Activated CD4-positive, alpha-beta T cell treated with anti-CD3 and anti-CD28 coated beads for 4 hours (primary cell): Measurements from ENCODE around the gene LAT.
"Not testable (repeated sequence)": the region's sequence is repeated elsewhere in the genome, so short reads cannot be mapped to it uniquely, and the experiment has no call there.

Experiments used
- DNase-seq, 2 donors: peaks; one replicate each; pipeline ENCODE4 v3.0.0-alpha.2; 2020

The LAT gene

GRCh38 chr16:28984619-28985135, at the start of gene LAT:
TSS of gene LAT (plus strand) at chr16:28985052. CDS start at chr16:28985418, 366 bp downstream.
- DNase-seq, result peak; percentile 75 to 78

GRCh38 chr16:28935346-28935745, 49.5 kb upstream of the LAT start:
- DNase-seq, result no peak

GRCh38 chr16:28935924-28936783, 48.7 kb upstream of the LAT start:
- peak; percentile 79 to 80 for DNase-seq

GRCh38 chr16:28936784-28937155, 48.1 kb upstream of the LAT start:
- DNase-seq, result no peak

GRCh38 chr16:28937222-28937876, 47.5 kb upstream of the LAT start:
- no peak for DNase-seq

GRCh38 chr16:28938721-28939120, 46.1 kb upstream of the LAT start:
- DNase-seq, result no peak

GRCh38 chr16:28939825-28940224, 45.0 kb upstream of the LAT start:
- not testable (repeated sequence) for DNase-seq

GRCh38 chr16:28943281-28943680, 41.6 kb upstream of the LAT start:
- no peak for DNase-seq

- DNase-seq, result no peak
Observed at GRCh38 chr16:28946681-28947080, 38.2 kb upstream of the LAT start.

- DNase-seq, result peak; percentile 99 to 100
Observed at GRCh38 chr16:28950648-28951409, 34.0 kb upstream of the LAT start, which contains the start of gene NFATC2IP. TSS of gene NFATC2IP (plus strand) at chr16:28950937. CDS start at chr16:28951012, 75 bp downstream.

- DNase-seq, result no peak
Observed at GRCh38 chr16:28951410-28951943, 33.4 kb upstream of the LAT start.

GRCh38 chr16:28958216-28958615, 26.6 kb upstream of the LAT start:
- no peak for DNase-seq

GRCh38 chr16:28958836-28959235, 26.0 kb upstream of the LAT start:
- DNase-seq, result no peak

- DNase-seq, result no peak
Observed at GRCh38 chr16:28964072-28964471, 20.8 kb upstream of the LAT start.

GRCh38 chr16:28964496-28964895, 20.4 kb upstream of the LAT start:
- DNase-seq, result no peak

GRCh38 chr16:28967156-28967555, 17.7 kb upstream of the LAT start:
- DNase-seq, result no peak

- DNase-seq, result not testable (repeated sequence)
Observed at GRCh38 chr16:28969696-28970095, 15.2 kb upstream of the LAT start.

GRCh38 chr16:28974007-28974436, 10.8 kb upstream of the LAT start:
- DNase-seq, result peak in 1 of 2 donors; percentile 39

- DNase-seq, result peak; percentile 88 to 92
Observed at GRCh38 chr16:28974437-28975157, 10.3 kb upstream of the LAT start, which contains the start of gene SPNS1. TSS of gene SPNS1 (plus strand) at chr16:28974778. CDS start at chr16:28975152, 374 bp downstream.

- no peak for DNase-seq
Observed at GRCh38 chr16:28975158-28975599, 9.7 kb upstream of the LAT start.
